Measurements from ENCODE around the gene RGMA. TPM values are rescaled to one million over a fixed set of nuclear protein-coding genes. Genes with fewer than 3 reads are reported as not detected.
A peak's percentile ranks its signal among the peaks of the same experiment; 100 is the strongest.

RGMA gene
- total RNA-seq, 2 donors from 2014 or later = 2.5 to 12.9 TPM

GRCh38 chr15:93052090-93052879 lies 36.7 kb downstream of the RGMA start:
- intact Hi-C loops (cut with DNase I, micrococcal nuclease) = no loop called here
- no peak for DNase-seq
- no peak for ATAC-seq

GRCh38 chr15:93051236-93052089 lies 37.5 kb downstream of the RGMA start:
- ATAC-seq = no peak
- DNase-seq = no peak
- intact Hi-C loops (cut with DNase I, micrococcal nuclease) = no loop called here

GRCh38 chr15:93050648-93051047 lies 38.4 kb downstream of the RGMA start:
- intact Hi-C loops (cut with DNase I, micrococcal nuclease) = no loop called here
- no peak for ATAC-seq
- no peak for DNase-seq

DNA sequence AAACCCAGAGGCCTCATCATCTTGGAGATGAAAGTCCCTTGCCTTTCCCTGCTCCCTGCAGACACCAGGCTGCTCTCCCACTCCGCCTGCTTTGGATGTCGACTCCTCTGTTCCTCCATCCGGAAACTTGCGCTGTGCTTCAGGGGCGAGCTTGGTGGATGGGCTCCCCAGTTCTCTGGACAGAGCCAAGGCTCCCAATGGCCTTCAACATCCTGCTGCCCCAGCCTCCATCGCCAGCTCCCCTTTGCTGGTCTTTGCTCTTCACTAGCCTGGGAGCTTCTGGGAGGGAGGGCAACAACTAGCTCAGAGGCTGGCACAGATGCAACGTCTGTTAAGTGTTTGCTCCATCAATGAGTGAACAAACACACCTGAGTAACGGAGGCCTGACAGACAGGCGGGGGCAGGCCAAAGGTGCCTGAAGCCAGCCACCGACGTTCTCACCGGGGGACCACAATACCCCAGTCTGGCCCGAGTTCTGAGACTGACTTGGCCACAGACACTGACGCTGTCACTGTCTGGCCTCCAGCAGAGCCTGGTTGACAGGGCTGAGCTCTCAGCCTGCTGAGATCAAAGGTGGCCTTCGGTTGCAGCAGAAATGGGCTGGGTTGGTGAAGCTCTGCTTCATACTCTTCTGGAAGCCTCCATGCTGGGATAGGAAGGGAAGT lies 39.0 kb downstream of the RGMA start:
- DNase-seq (no peak), ATAC-seq (no peak)
- intact Hi-C loops (cut with DNase I, micrococcal nuclease) = no loop called here

GRCh38 chr15:93049233-93049632 lies 39.8 kb downstream of the RGMA start:
- DNase-seq (no peak), ATAC-seq (no peak)
- intact Hi-C loops (cut with DNase I, micrococcal nuclease) = no loop called here

GRCh38 chr15:93048759-93049161 lies 40.3 kb downstream of the RGMA start:
- no peak for ATAC-seq
- DNase-seq = peak in 1 of 2 donors; percentile 61
- intact Hi-C loops (cut with DNase I, micrococcal nuclease) = no loop called here

DNA sequence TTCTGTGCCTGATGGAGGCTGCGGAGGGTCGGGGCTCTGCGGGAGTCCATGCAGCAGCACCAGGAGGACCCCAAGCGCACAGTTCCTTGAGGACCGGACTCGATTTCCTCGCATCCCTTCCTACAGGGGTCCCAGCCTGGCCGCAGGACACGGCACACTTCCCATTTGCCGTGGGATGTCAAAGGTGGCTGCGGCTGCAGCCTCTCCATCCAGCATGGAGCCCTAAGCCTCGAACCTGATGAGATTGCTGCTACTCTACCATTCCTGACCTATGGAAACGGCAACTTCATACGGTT lies 40.6 kb downstream of the RGMA start:
- ATAC-seq (no peak), DNase-seq (no peak)
- intact Hi-C loops (cut with DNase I, micrococcal nuclease) = no loop called here

- DNase-seq = no peak
- peak; percentile 8 for ATAC-seq
- intact Hi-C loops (cut with DNase I, micrococcal nuclease) = no loop called here
These were observed 41.2 kb downstream of the RGMA start for GRCh38 chr15:93047621-93048425.

DNA sequence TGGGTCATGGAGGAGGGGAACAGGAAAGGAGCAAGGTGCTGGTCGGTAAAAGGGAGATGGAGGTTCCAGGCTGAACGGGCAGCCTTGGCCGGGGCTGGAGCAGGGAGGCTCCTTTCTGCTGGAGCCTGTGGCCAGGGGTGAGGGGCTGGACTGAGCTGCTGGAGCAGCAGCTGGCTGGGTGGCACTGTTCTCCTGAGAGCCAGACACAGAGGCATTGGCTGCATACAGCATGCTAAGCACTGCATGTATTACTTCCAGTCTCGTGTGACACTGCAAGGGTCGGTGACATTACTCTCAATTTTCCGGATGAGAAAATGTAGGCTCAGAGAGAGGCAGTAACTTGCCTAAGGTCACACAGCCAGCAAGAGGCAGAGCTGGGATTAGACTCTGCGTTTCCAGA lies 42.3 kb downstream of the RGMA start:
- no peak for DNase-seq
- ATAC-seq = no peak
- intact Hi-C loops (cut with DNase I, micrococcal nuclease) = no loop called here

DNA sequence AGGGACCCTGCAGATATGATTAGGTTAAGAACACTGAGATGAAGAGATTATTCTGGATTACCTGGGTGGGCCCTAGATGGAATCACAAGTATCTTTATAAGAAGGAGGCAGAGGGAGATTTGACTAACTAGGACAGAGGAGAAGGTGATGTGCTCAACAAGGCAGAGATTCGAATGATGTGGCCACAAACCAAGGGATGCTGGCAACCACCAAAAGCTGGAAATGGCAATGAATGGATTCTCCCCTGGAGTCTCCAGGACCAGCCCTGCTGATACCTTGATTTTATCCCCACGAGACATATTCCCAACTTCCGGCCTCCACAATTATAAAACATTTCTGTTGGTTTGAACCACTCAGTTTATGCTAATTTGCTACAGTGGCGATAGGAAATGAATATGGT lies 42.9 kb downstream of the RGMA start:
- DNase-seq (no peak), ATAC-seq (no peak)
- intact Hi-C loops (cut with DNase I, micrococcal nuclease) = no loop called here

- ATAC-seq = no peak
- intact Hi-C loops (cut with DNase I, micrococcal nuclease) = no loop called here
- DNase-seq = no peak
These were observed 43.7 kb downstream of the RGMA start for GRCh38 chr15:93045191-93045785.

DNA sequence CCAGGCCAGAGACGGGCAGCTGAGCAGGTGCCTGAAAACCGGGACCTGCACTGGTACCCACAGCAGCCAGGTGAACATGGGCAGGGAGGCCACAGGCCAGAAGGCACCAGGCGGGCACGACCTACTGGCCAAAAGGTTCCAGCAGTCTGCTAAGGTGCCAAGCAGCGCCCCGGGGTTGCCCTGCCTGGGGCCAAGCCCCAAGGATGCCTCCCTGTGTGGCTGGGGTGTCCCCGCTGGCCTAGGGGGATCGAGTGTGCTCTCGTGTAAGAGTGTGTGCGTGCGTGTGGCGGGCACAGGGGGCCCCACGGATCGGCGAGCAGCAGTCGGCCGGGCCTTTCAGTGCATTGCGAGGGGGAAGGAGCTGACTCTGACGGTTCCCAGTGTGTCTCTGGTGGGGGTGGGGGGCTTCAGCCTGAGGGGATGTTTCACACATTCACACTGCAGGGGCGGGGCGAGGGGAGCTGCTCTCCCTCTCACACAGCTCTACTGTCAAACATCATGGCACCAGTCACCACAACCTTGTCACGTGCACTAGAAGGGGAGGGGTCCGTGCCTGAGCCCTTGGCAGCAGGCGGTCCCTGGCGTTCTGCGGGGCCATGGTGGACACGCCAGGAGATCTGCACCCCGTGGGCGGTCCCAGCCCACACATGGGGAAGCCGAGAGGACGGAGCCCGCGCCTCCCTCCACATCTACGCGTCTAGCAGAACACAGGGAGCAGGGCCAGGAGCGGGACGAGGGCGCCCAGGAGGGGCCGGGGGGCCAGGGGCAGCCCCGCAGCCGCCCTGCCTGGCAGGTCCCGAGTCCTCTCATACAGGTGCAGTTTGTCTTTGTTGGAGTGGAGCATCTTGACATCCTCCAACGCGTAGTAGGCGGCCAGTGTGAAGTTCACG lies 44.5 kb downstream of the RGMA start:
- ATAC-seq = no peak
- DNase-seq = no peak
- intact Hi-C loops (cut with DNase I, micrococcal nuclease) = no loop called here

GRCh38 chr15:93043621-93044300 lies 45.2 kb downstream of the RGMA start:
- ATAC-seq (no peak), DNase-seq (no peak)
- intact Hi-C loops (cut with DNase I, micrococcal nuclease) = no loop called here

GRCh38 chr15:93042691-93043378 lies 46.2 kb downstream of the RGMA start:
- intact Hi-C loops (cut with DNase I, micrococcal nuclease) = no loop called here
- ATAC-seq = no peak
- DNase-seq = no peak

DNA sequence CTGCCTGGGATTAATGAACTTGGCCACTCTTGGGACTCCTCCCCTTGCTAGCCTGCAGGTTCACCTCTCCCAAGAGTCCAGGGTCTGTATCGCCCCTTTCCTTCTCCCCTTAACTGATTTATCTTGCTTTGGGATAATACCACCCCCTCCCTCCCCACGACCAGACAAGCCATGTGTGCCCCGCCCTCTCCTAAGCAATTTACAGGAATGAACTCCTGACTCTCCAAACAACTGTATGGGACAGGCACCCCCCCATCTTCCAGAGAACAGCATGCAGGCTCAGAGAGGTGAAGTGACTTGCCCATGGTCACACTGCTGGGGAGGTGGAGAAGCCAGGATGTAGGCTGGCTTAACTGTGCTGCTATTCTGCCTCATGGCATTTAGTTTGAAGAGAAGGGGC lies 46.8 kb downstream of the RGMA start:
- intact Hi-C loops (cut with DNase I, micrococcal nuclease) = no loop called here
- no peak for ATAC-seq
- no peak for DNase-seq

GRCh38 chr15:93041159-93041547 lies 47.9 kb downstream of the RGMA start:
- ATAC-seq (no peak), DNase-seq (no peak)
- intact Hi-C loops (cut with DNase I, micrococcal nuclease) = no loop called here

Measured in left colon (tissue), 2 donors.